Measurements from ENCODE around the gene SLC49A3.
A peak's percentile ranks its signal among the peaks of the same experiment; 100 is the strongest.

Gene SLC49A3

GRCh38 chr4:681736-682451 lies 7.1 kb downstream of the SLC49A3 start:
- Histone ChIP-seq H4K20me1 (ENCODE audit: low read depth, low read length) (no peaks in the 10 kb centered on the region), H3K9ac (ENCODE audit: low read length) (no peak overlapping the region), H3K4me2 (ENCODE audit: low read depth, low read length, poor library complexity, severe bottlenecking) (no peak overlapping the region)

GRCh38 chr4:680928-681645 lies 7.9 kb downstream of the SLC49A3 start:
- H3K9ac ChIP-seq (ENCODE audit: low read length): peak overlapping the region; percentile 5; the same call in 1 of the 2 replicates
- no peak for TF ChIP-seq CTCF (IDR thresholded peaks at IDR 0.05; ENCODE audit: insufficient read depth, low read length, poor library complexity, severe bottlenecking)
- TF ChIP-seq EZH2phosphoT487 (conservative IDR thresholded peaks at IDR 0.05; ENCODE audit: low read length): no peak
- no peaks in the 10 kb centered on the region for H3K9me3 ChIP-seq (ENCODE audit: insufficient read depth, low read length)
- H3K79me2 ChIP-seq (ENCODE audit: insufficient read depth, low read length): no peaks in the 10 kb centered on the region
- no peaks in the 10 kb centered on the region for H3K27me3 ChIP-seq (ENCODE audit: low read length)
- no peak overlapping the region for H3K4me3 ChIP-seq (ENCODE audit: insufficient read depth, low read length, poor library complexity, severe bottlenecking)
- H4K20me1 ChIP-seq (ENCODE audit: low read depth, low read length): no peaks in the 10 kb centered on the region
- peak overlapping the region; percentile 24 for H3K4me2 ChIP-seq (ENCODE audit: low read depth, low read length, poor library complexity, severe bottlenecking)
- H3K9me2 ChIP-seq (replicated peaks; ENCODE audit: insufficient read depth, low read length): no peaks in the 10 kb centered on the region
- H3K36me3 ChIP-seq (ENCODE audit: low read length): no peaks in the 10 kb centered on the region
- no peak overlapping the region for H3K27ac ChIP-seq (ENCODE audit: low read depth, low read length)
- H2AFZ ChIP-seq (ENCODE audit: low read depth, low read length, severe bottlenecking): no peak overlapping the region
- peaks cover 22% of the 10 kb centered on the region for H3F3A ChIP-seq (ENCODE audit: insufficient read depth)

More at GRCh38 chr4:681736-682451, 7.1 kb downstream of the SLC49A3 start:
- Histone ChIP-seq H3K27me3 (ENCODE audit: low read length) (no peaks in the 10 kb centered on the region), H3K4me3 (ENCODE audit: insufficient read depth, low read length, poor library complexity, severe bottlenecking) (no peak overlapping the region), H3K9me2 (replicated peaks; ENCODE audit: insufficient read depth, low read length) (no peaks in the 10 kb centered on the region), H3F3A (ENCODE audit: insufficient read depth) (peaks cover 15% of the 10 kb centered on the region), H3K9me3 (ENCODE audit: insufficient read depth, low read length) (no peaks in the 10 kb centered on the region), H3K27ac (ENCODE audit: low read depth, low read length) (no peak overlapping the region), H2AFZ (ENCODE audit: low read depth, low read length, severe bottlenecking) (no peak overlapping the region), H3K36me3 (ENCODE audit: low read length) (no peaks in the 10 kb centered on the region), H3K79me2 (ENCODE audit: insufficient read depth, low read length) (no peaks in the 10 kb centered on the region)
- TF ChIP-seq EZH2phosphoT487 (conservative IDR thresholded peaks at IDR 0.05; ENCODE audit: low read length) (no peak), CTCF (IDR thresholded peaks at IDR 0.05; ENCODE audit: insufficient read depth, low read length, poor library complexity, severe bottlenecking) (no peak)

- TF ChIP-seq CTCF (IDR thresholded peaks at IDR 0.05; ENCODE audit: insufficient read depth, low read length, poor library complexity, severe bottlenecking) (no peak), EZH2phosphoT487 (conservative IDR thresholded peaks at IDR 0.05; ENCODE audit: low read length) (no peak)
- H3K4me2 ChIP-seq (ENCODE audit: low read depth, low read length, poor library complexity, severe bottlenecking): peak overlapping the region; percentile 24
- no peaks in the 10 kb centered on the region for H3K9me2 ChIP-seq (replicated peaks; ENCODE audit: insufficient read depth, low read length)
- H3K36me3 ChIP-seq (ENCODE audit: low read length): no peaks in the 10 kb centered on the region
- H3K9me3 ChIP-seq (ENCODE audit: insufficient read depth, low read length): no peaks in the 10 kb centered on the region
- H3F3A ChIP-seq (ENCODE audit: insufficient read depth): peaks cover 27% of the 10 kb centered on the region
- no peaks in the 10 kb centered on the region for H3K27me3 ChIP-seq (ENCODE audit: low read length)
- H3K27ac ChIP-seq (ENCODE audit: low read depth, low read length): no peak overlapping the region
- H2AFZ ChIP-seq (ENCODE audit: low read depth, low read length, severe bottlenecking): no peak overlapping the region
- H4K20me1 ChIP-seq (ENCODE audit: low read depth, low read length): no peaks in the 10 kb centered on the region
- no peak overlapping the region for H3K4me3 ChIP-seq (ENCODE audit: insufficient read depth, low read length, poor library complexity, severe bottlenecking)
- no peaks in the 10 kb centered on the region for H3K79me2 ChIP-seq (ENCODE audit: insufficient read depth, low read length)
- peak overlapping the region; percentile 5; the same call in 1 of the 2 replicates for H3K9ac ChIP-seq (ENCODE audit: low read length)
These were observed 8.4 kb downstream of the SLC49A3 start for GRCh38 chr4:680551-680927.
